GM21619 (cell line): ENCODE measurements around the gene SLC28A2.
"Not testable (repeated sequence)": the region's sequence is repeated elsewhere in the genome, so short reads cannot be mapped to it uniquely, and the experiment has no call there.

Experiments used
- ATAC-seq: cut with Tn5 transposase; IDR thresholded peaks from one replicate; pipeline ENCODE4 v1.9.1; 2021; ENCODE audit not compliant: unreplicated experiment

The SLC28A2 gene, protein sequence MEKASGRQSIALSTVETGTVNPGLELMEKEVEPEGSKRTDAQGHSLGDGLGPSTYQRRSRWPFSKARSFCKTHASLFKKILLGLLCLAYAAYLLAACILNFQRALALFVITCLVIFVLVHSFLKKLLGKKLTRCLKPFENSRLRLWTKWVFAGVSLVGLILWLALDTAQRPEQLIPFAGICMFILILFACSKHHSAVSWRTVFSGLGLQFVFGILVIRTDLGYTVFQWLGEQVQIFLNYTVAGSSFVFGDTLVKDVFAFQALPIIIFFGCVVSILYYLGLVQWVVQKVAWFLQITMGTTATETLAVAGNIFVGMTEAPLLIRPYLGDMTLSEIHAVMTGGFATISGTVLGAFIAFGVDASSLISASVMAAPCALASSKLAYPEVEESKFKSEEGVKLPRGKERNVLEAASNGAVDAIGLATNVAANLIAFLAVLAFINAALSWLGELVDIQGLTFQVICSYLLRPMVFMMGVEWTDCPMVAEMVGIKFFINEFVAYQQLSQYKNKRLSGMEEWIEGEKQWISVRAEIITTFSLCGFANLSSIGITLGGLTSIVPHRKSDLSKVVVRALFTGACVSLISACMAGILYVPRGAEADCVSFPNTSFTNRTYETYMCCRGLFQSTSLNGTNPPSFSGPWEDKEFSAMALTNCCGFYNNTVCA

DNA sequence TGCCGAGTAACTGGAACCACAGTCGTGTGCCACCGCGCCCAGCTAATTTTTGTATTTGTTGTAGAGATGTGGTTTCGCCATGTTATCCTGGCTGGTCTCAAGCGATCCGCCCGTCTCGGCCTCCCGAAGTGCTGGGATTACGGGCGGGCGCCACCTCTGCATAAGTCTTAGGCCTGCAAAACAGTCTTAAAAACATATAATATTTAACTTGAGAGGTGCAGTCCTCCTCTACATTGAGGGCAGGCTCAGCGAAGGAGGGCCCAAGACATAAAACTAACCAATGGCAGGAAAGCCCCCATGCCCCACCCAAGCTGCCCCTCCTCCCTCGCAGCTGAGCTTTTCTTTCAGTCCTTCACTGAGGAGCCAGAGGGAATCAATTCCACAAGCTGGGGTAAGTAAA, at the start of gene SLC28A2:
TSS of gene SLC28A2 (plus strand) at position 347 of the 400 bp plus-strand sequence. CDS start 982 bp downstream, outside the sequence.
- ATAC-seq, result no peak

DNA sequence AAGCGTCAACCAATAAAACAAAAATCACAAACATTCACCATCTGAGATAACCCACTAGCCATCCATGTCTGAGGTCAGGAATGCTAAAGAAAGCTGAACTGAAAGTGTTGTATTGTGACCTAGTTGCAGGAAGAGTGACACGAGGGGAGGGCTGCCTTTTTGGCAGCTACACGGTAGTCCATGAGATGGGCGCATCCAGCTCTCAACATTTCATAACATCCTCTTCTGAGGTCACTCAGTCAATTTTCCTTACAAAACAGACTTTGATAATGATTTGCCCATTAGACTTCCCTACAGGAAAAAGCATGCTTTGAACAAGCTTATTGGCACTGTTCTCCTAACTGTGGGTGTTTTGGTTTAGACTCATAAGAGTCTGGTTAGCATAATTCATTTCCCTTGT, 48.9 kb upstream of the SLC28A2 start:
- no peak for ATAC-seq

DNA sequence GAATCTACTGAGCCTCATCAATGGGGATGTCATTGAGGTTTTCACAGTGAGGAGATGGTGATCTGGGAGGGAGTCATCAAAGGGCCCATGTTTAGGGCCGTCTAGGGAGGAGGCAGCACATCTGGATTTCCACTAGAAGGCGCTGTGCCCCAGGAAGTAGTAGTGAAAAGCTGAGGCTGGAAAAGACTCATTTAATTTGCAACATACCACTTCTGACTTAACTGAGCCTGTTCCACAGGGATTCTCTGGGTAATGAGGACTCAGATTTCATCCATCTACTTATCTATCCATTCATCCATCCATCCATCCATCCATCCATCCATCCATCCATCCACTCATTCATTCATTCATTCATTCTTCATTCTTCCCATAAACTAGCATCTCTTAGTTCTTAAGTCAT, 46.8 kb upstream of the SLC28A2 start:
- no peak for ATAC-seq

DNA sequence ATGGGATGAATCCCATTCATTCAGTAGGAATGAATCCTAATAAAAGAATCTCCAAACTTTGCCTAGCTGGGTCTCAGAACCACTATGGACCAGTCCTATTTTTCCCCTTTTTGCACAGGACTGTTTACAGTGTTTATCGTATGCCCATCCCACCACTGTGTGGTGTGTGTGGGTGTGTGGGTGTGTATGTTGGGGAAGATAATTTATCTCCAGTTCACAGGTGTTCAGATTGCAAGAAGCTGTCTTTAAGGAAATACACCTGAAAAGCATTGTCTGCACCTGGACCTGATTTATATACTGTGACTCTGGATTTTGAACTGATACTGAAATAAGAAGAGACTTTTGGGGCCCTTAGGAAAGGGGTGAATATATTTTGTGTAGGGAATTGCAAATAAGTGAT, 39.5 kb upstream of the SLC28A2 start:
- ATAC-seq, result no peak

DNA sequence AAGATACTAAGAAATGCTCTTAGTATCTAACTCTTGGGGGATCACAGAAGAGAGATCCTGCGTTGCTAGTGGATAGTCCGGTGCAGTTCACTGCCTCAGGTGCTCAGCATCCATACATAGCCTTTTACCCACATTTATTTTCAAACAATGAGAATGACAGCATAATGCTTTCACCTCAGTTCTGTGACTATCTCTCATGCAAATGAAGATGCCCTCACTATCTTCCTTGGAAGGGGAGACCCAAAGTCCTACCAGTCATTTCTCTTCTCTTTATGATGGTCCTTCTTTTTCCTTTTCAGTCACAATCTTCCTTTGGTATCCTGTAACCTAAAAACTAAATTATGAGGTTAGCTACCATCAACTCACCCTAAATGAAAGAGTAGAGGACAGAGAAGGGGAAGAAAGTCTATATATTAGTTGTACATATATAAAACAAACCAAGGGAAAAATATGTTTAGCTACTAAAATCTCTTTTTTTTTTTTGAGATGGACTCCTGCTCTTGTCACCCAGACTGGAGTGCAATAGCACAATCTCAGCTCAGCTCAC, 30.9 kb upstream of the SLC28A2 start:
- no peak for ATAC-seq

DNA sequence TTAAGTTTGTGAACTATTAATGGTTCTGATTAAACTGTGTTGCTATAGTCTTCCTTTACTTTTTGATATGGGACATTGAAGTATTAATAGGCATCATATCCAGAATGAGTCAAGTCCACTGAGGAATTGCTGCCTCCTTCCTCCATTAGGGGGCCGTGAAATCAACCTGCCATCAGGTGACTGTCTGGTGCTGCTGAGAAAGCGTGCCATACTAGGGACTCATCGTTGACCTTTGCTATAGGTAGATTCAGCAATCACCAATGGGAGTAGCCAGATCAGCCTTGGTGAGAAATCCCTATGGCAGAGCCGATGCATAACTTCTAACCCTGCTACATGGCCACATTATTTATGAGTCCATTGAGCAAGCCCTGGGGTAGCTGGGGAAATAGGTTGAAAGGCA, 30.1 kb upstream of the SLC28A2 start:
- ATAC-seq, result no peak

DNA sequence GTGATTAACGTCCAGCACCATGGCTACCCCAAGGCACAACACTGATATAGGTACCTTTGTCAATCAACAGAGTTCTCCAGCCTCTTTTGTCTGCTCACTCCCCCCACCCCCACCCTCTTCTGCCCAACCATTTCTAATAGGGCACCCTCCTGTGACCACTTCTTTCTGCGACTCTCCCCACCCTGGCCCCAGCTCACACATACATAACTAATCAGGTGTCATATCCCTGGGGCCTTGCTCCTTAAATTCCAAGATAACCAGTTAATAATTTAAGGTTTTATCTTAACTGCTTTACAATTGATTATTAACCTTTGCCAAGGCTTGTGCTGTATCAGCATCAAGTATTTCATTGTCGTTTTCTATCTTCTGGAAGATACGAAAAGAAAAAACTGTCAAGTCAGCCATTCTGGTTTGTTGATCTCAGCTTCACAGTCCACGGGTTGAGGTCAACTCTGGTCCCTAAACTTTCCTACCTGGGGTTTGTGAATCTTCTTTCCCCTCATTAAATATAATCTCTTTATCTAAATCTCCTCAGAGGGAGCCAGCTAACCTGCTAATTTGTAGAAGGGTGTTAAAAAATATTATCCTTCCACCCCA, 27.3 kb upstream of the SLC28A2 start:
- no peak for ATAC-seq

DNA sequence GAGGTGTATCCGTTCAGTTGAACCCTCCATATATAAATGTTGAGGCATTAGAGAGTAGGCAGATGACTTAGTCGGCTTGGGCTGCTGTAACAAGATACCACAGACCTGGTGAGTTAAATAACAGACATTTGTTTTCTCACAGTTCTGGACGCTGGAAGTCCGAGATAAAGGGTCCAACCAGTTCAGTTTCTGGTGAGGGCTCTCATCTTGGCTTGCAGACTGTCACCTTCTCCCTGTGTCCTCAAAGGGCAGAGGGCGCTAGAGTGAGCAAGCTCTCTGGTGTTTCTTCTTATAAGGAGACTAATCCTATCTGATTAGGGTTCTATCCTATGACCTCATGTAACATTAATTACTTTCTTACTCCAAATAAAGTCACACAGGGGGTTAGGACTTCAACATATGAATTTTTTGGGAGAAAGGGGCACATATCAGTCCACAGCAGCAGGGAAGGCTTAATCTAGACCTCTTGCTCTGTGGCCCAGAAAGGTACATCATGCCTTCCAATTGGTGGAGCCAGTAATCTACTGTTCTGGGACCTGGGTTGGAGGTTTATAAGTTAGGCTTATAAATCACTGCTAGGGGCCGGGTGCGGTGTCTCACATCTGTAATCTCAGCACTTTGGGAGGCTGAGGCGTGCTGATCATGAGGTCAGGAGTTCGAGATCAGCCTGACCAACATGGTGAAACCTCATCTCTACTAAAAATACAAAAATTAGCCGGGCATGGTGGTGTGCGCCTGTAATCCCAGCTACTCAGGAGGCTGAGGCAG, 26.3 kb upstream of the SLC28A2 start:
- ATAC-seq, result no peak

DNA sequence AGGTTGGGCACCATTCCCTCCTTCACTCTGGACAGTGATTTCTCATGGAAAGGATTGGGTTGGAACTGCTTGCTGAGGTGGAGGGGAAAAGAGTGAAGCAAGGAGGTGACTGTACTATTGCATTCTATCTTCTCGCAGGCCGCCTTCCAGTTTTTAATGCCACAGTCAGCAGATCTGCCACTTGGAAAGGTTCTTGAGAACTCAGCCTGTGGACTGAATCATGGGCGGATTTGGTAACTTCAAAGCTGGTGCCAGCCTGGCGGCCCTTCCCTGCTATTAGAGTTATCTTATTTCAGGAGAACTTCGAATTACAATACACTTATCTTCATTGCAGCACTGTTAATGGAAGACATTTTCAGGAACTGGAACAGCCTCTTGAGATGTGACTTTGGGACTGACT, 23.1 kb upstream of the SLC28A2 start:
- ATAC-seq, result no peak

DNA sequence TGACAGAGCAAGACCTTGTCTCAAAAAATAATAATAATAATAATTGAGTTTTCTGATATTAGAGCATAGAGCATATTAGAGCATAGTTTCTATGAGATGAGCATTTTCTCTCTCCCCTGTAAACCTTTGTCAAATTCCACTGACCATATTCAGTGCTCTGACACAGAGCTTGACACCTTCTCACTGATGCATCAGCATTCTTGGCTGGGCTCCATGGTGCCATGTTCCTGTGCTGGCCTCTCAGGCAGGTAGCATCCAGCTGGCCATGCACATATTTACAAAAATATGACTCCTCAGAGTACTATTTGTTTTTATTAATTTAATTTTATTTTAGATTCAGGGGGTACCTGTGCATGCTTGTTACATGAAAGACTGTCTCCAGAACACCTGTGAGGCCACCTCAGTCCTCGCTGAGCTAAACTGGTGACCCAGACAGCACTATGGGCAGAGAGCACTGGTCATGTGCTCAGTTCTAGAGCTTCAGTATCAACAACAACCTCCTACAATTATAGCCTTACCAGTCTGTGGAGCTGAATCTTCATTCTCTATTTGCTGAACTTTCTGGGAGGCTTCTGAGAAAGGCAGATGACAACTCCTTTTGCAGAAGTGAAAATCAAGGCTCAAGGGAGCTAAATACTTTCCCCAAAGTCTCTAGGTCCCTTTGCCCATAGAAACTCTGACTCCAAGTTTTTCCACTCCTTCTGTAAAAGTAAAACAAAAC, 21.6 kb upstream of the SLC28A2 start:
- no peak for ATAC-seq

DNA sequence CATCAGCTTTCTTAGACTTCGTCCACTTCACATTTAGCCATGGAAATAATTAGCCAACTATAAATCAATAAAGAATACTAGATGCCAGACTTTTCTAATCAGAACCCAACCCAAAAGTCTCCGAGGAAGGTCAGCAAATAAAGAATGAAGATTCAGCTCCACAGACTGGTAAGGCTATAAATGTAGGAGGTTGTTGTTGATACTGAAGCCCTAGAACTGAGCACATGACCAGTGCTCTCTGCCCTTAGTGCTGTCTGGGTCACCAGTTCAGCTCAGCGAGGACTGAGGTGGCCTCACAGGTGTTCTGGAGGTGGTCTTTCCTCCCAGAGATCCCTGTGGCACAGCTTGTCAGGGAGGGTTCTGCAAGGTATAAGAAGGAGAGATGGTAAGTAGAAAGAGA, 20.9 kb upstream of the SLC28A2 start:
- ATAC-seq, result no peak

DNA sequence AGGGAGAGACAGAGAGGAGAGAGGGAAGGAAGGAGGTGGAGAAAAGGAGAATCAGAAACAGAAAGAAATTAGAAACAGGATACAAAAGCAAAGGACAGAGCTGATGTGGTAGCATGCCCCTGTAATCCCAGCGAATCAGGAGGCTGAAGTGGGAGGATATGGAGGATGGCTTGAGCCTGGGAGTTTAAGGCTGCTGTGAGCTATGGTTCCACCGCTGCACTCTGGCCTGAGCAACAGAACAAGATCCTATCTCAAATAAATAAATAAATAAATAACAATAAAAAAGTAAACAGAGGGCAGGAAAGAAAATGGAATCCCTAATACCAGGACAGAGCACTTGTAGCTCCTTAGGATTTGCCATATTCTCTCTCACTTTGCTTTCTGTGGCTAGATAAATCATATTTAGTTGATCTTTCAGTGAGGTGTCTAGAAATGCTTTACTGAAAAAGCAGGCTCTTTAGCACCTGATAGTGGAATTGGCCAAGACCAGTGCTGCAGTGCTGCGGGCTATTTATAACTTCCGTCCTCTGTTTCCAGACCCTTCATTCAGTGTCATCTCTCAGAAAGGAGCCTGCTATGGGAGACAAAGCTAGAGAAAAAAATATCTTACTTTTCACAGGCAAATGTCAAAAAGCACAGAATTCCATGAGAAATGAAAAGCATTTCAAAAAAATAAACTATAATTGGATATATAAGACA, 20.0 kb upstream of the SLC28A2 start:
- no peak for ATAC-seq

DNA sequence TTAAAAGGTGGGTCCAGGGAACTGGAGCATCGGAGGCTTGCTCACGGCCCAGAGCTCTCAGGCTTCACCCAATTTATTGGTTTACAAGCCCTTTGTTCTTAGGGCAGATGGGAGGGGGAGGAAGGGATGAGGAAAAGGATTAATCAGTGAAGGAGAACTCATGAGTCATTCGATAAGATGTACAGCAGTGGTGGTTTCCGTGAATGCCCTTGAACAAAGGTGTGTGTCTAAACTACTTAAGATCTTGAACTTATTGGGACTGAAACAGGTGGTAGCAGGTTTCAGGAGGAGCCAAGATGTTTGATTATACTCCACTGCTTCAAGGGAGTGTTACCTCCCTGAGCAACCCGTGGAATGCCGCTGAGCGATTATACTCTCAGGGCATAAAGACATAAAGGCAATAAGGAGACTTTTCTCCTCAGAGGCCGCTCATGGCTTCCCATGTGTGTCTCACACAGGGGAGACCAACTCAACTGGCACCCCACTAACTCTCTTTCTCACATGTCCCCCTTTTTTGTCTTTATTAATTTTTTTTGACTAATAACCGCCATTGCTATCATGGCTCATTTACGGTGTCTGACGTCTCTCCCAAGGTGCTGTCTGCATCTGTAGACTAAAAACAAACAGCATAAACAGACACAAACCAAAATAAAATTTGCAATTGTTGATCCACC, 17.3 kb upstream of the SLC28A2 start:
- ATAC-seq, result no peak

DNA sequence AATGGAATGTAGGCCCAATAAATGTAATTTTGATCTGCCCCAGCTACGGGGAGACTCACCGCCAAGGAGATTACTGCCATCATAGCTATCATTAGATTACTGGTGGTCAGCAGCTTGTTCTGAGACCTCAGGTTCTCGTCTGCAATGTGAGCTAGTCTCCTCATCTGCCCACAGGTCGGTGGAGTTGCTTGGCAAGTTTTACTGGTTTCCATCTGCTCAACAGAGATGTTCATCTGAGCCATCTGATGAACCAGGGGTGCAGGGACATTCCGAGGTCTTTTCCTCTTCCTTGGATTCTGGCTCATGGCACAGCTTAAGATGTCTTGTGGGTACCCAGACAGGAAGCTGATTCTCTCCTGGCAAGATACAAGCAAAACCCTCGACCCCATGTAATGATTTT, 15.2 kb upstream of the SLC28A2 start:
- not testable (repeated sequence) for ATAC-seq

DNA sequence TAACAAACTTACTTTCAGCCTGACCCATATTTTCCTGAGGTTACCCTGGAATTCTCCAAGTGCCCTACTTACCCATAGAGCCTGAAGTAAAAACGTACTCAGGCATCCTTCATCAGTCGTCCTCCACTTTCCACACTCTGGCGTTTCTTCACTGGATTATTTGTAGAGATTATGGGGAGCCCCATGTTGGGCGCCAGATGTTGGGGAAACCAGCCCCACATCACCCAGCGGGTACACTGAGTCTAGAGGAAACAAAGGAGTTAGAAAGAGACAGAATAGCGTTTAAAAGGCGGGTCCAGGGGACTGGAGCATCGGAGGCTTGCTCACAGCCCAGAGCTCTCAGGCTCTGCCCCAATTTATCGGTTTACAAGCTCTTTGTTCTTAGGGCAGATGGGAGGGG, 9.7 kb upstream of the SLC28A2 start:
- ATAC-seq, result no peak

DNA sequence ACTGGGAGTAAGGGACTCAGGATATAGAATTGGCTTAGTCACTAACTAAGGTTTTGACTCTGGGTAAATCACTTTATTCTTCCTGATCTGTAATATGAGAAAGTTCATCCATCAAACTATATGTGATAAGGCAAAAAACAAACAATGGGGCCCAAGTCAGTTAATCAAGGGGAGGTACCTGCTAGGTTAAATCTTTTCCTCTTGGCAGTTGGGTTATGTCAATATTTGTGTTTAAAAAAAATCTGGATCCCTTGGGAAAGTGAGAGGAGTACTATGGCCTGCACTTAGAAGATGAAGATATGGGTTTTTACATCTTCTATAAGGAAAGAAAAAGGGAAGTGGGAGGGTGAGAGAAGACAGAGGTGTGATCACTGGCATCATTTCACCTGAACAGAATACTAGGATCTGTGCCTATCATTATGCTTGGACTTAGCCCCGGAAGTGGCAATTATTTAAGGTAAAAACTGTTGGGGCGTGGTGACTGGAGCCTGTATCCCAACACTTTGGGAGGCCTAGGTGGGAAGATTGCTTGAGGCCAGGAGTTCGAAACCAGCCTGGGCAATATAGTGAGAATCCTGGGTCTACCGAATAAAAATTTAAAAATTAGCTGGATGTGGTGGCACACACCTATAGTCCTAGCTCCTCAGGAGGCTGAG, 2.8 kb upstream of the SLC28A2 start:
- no peak for ATAC-seq

DNA sequence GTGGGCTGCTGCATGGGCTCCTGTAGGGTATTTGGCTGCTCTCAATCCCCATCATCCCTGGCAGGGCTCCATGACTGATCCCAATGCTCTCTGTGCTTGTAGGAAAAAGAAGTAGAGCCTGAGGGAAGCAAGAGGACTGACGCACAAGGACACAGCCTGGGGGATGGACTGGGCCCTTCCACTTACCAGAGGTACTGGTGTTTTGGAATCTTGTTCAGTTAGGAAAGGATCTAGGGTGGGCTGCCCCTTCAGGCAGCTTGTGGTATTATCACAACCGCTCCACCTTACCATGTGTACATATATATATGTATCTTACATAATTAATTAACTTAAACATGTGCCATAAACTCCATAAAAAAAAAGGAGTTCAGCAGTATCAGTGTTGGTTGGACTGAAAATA, 1.3 kb downstream of the SLC28A2 start:
- no peak for ATAC-seq

DNA sequence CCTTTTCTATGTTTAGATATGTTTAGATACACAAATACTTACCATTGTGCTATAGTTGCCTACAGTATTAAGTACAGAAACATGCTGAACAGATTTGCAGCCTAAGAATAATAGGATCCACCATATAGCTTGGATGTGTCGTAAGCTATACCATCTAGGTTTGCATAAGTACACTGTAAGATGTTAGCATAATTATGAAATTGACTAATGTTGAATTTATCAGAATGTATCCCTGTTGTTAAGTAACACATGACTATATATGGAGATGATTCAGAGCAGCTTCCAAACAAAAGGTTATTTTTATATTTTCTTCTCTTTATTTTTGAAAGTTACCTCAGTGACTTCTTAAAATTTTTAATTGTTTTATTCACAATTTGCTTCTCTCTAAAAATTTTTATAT, 2.4 kb downstream of the SLC28A2 start:
- ATAC-seq, result no peak

DNA sequence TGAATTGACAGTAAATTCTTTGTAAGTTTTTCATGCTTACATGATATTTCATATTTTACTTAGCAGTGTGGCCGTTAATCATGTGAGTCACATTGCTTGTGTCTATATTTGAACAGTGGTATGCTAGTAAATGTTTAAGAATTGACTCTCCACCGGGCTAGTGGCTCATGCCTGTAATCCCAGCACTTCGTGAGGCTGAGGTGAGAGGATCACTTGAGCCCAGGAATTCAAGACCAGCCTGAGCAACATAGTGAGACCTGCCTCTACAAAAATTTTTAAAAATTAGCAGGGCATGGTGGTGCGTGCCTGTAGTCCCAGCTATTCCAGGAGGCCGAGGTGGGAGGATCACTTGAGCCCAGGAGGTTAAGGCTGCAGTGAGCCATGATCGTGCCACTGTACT, 2.8 kb downstream of the SLC28A2 start:
- not testable (repeated sequence) for ATAC-seq
